ENCODE data around the gene ARMC6. TPM values are rescaled to one million over a fixed set of nuclear protein-coding genes. Genes with fewer than 3 reads are reported as not detected.
"Not testable (repeated sequence)": the region's sequence is repeated elsewhere in the genome, so short reads cannot be mapped to it uniquely, and the experiment has no call there.

The ARMC6 gene
- total RNA-seq, 1 donor from 2014 or later: 33.3 TPM

DNA sequence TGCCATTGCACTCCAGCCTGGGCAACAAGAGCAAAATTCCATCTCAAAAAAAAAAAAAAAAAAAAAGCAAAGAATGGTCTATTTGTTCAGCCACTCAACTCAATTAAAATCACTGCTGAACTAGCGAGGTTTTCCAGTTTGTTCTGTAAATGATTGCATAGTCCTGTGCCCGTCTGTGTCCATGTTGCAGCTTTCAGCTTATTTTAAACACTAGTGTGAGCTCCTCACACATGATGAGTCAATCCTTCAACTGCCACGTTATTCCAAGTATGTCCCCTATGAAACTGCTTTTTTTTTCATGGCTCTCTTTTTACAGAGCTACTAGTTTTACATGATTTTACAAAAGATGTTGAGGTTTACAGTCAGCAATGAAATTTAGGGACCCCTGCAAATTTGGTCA is 12.3 kb upstream of the ARMC6 start:
- TF ChIP-seq, protein P1, sequence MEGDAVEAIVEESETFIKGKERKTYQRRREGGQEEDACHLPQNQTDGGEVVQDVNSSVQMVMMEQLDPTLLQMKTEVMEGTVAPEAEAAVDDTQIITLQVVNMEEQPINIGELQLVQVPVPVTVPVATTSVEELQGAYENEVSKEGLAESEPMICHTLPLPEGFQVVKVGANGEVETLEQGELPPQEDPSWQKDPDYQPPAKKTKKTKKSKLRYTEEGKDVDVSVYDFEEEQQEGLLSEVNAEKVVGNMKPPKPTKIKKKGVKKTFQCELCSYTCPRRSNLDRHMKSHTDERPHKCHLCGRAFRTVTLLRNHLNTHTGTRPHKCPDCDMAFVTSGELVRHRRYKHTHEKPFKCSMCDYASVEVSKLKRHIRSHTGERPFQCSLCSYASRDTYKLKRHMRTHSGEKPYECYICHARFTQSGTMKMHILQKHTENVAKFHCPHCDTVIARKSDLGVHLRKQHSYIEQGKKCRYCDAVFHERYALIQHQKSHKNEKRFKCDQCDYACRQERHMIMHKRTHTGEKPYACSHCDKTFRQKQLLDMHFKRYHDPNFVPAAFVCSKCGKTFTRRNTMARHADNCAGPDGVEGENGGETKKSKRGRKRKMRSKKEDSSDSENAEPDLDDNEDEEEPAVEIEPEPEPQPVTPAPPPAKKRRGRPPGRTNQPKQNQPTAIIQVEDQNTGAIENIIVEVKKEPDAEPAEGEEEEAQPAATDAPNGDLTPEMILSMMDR (IDR thresholded peaks at IDR 0.05): no peak
- Mint-ChIP-seq H3K27me3 (no peaks in the 10 kb centered on the region), H3K36me3 (ENCODE audit: low read depth) (peaks cover 71% of the 10 kb centered on the region), H3K9me3 (no peaks in the 10 kb centered on the region), H3K27ac (no peak overlapping the region), H3K4me3 (no peak overlapping the region), H3K4me1 (no peaks in the 10 kb centered on the region)
- ChIA-PET CTCF (no interaction called here), POLR2A (interaction anchor here (0.6 to 0.9 kb wide), 3 partner anchors 17 to 102 kb away, joined by 3 to 5 read pairs (median 3); partner anchors contain the start of genes COPE and DDX49)
- ATAC-seq (ENCODE audit: low read depth): no peak
- intact Hi-C loops (cut with micrococcal nuclease): no loop called here
- no peak for DNase-seq

DNA sequence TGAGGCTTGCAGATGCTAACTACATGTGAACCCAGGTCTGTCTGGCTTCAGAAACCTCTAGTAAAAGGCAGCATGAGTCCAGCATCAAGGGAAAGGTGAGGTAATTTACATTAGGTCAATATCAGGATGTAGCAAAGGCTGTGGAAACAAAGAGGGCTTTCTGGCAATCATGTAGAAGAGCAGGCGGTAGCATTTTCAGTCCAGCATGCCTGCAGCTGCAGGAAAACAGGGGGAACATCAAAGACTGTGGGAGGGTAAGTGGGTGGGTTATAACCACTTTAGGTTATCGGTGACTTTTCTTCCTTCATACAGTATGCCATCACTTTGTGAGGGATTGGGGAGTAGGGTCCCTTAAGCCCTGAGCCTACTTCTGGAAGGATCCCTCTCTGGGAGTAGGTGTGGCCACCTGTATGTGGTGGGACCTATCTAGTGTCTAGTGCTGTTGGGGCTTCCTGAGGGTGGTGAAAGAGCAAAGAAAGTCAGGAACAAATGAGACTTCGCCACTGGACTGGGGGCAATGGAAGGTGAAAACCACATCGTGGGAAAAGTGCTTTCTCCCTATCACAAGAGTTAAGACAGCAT is 10.9 kb upstream of the ARMC6 start:
- no peaks in the 10 kb centered on the region for H3K27me3 Mint-ChIP-seq
- DNase-seq (no peak), ATAC-seq (ENCODE audit: low read depth) (no peak)
- H3K4me1 Mint-ChIP-seq: peaks cover 3% of the 10 kb centered on the region
- CTCF ChIA-PET: no interaction called here
- no peaks in the 10 kb centered on the region for H3K9me3 Mint-ChIP-seq
- TF ChIP-seq, protein P1 (IDR thresholded peaks at IDR 0.05): no peak
- H3K4me3 Mint-ChIP-seq: no peak overlapping the region
- intact Hi-C loops (cut with micrococcal nuclease): no loop called here
- POLR2A ChIA-PET: interaction anchor here (0.5 to 0.9 kb wide), 2 partner anchors 9 to 103 kb away, joined by 3 to 4 read pairs; partner anchors contain the start of genes COPE and DDX49
- H3K27ac Mint-ChIP-seq: no peak overlapping the region
- H3K36me3 Mint-ChIP-seq (ENCODE audit: low read depth): peaks cover 71% of the 10 kb centered on the region

DNA sequence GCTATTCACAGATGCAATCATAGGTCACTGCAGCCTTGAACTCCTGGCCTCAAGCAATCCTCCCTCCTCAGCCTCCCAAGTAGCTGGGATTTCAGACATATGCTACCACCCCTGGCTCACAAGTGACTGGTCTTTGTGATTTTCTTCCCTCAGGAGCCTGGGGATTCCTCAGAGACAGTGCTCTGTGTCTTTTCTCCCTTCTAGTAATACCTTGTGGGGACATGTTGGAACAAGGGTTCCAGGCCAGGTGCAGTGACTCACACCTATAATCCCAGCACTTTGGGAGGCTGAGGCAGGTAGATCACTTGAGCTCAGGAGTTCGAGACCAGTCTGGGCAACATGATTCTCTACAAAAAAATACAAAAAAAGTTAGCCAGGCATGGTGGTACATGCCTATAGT is 10.0 kb upstream of the ARMC6 start:
- CTCF ChIA-PET; DNase-seq; H3K4me1 Mint-ChIP-seq; intact Hi-C loops (cut with micrococcal nuclease); H3K27ac Mint-ChIP-seq; ATAC-seq (ENCODE audit: low read depth); H3K27me3 Mint-ChIP-seq; H3K4me3 Mint-ChIP-seq; POLR2A ChIA-PET; H3K9me3 Mint-ChIP-seq: not testable (repeated sequence)
- H3K36me3 Mint-ChIP-seq (ENCODE audit: low read depth): peaks cover 74% of the 10 kb centered on the region

DNA sequence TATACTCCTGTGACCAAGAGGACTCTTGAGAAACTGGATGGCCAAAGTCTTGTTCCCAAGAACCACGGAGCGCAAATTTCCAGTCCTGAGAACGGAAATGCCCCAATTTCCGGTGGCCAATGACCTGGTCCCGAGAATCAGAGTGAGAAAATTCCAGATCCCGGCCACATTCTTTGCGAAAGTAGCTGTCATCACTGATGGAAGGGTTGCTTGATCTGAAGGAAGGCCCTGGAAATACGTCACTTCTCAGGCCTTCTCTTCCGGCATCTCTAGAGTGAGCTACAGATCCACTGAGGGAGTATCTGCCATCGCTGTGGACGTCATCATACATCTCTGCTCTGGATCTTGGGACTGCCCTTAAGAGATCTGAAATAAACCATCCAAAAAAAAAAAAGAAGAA is 7.5 kb upstream of the ARMC6 start:
- Mint-ChIP-seq H3K27ac (no peak overlapping the region), H3K27me3 (no peaks in the 10 kb centered on the region), H3K4me3 (no peak overlapping the region), H3K4me1 (peaks cover 7% of the 10 kb centered on the region), H3K36me3 (ENCODE audit: low read depth) (peaks cover 77% of the 10 kb centered on the region), H3K9me3 (no peaks in the 10 kb centered on the region)
- POLR2A ChIA-PET: no interaction called here
- intact Hi-C loops (cut with micrococcal nuclease): no loop called here
- TF ChIP-seq, protein P1 (IDR thresholded peaks at IDR 0.05): no peak
- ATAC-seq (ENCODE audit: low read depth) (no peak), DNase-seq (no peak)
- CTCF ChIA-PET: no interaction called here

DNA sequence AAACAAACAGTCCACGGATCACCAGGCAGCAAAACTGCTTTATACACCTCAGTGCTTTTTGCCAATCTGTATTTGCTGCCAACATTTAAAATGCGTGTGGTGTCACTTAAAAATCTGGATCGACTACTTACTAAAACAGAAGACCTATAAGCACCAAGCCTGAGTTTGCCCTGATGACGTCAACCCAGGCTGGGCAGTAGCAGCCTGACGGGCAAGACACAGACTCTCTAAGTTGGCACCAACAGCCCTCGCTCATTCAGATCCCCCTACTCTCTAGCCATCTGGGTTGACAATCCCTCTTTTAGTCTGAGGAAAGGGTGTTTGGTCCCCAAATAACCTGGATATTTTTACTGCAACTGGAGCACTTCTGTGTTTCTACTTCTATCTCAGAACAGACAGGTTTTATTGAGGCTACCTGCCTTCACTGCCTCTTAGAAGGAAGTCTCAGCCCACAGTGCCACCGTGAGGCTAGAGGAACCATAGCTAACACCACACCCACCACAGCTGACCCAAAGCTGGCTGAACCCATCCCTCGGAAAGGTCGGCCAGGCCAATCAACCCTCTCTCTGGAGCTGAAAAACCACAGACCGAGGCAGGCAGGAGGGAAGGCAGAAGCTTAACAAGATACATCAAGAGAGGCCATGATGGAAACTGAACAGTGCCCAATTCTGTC is 7.0 kb upstream of the ARMC6 start:
- DNase-seq (no peak), ATAC-seq (ENCODE audit: low read depth) (no peak)
- Mint-ChIP-seq H3K27me3 (no peaks in the 10 kb centered on the region), H3K36me3 (ENCODE audit: low read depth) (peaks cover 75% of the 10 kb centered on the region), H3K4me3 (no peak overlapping the region), H3K4me1 (peaks cover 7% of the 10 kb centered on the region), H3K27ac (no peak overlapping the region), H3K9me3 (no peaks in the 10 kb centered on the region)
- ChIA-PET CTCF (no interaction called here), POLR2A (no interaction called here)
- intact Hi-C loops (cut with micrococcal nuclease): no loop called here
- TF ChIP-seq, protein P1 (IDR thresholded peaks at IDR 0.05): no peak
